LNCAP (cell line): ENCODE results near the gene VPS35L.
A peak's percentile ranks its signal among the peaks of the same experiment; 100 is the strongest.

Source experiments
- TF ChIP-seq, protein P1 (sequence below): fragments of 450-650 bp; IDR thresholded peaks from 2 replicates; pipeline ENCODE4 v1.5.1; 2017; ENCODE audit warnings: mild to moderate bottlenecking

Gene VPS35L

DNA sequence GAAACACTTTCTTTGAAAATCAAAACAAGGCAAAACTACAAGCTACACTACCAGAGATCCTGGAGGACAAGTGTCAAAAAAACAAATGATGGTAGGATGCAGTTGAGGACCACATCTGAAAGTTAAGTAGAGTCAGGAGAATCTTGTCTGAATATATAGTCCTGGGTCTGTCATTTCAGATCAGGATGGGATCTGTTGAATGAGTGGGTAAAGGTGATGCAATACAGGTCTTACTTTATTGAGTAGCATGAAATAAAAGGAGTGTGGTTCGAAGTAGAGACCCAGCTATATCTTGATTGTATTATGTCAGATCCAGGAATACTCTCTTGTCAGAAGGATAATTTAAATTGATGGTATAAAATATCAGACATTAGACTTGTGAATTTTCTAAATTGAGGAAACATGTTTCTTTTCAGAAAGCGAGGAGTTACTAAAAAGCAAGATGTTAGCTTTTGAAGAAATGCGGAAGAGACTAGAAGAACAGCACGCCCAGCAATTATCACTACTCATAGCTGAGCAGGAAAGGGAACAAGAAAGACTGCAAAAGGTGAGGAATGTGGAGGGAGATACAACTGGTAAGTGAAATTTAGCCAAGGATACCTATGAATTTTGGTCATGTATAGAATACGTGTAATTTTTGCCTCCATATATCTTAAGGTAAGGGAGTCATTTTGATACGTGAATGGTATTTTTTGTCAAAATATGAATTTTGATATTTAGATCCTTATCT, 15.1 kb upstream of the VPS35L start:
- TF ChIP-seq, protein P1, sequence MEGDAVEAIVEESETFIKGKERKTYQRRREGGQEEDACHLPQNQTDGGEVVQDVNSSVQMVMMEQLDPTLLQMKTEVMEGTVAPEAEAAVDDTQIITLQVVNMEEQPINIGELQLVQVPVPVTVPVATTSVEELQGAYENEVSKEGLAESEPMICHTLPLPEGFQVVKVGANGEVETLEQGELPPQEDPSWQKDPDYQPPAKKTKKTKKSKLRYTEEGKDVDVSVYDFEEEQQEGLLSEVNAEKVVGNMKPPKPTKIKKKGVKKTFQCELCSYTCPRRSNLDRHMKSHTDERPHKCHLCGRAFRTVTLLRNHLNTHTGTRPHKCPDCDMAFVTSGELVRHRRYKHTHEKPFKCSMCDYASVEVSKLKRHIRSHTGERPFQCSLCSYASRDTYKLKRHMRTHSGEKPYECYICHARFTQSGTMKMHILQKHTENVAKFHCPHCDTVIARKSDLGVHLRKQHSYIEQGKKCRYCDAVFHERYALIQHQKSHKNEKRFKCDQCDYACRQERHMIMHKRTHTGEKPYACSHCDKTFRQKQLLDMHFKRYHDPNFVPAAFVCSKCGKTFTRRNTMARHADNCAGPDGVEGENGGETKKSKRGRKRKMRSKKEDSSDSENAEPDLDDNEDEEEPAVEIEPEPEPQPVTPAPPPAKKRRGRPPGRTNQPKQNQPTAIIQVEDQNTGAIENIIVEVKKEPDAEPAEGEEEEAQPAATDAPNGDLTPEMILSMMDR: no peak

DNA sequence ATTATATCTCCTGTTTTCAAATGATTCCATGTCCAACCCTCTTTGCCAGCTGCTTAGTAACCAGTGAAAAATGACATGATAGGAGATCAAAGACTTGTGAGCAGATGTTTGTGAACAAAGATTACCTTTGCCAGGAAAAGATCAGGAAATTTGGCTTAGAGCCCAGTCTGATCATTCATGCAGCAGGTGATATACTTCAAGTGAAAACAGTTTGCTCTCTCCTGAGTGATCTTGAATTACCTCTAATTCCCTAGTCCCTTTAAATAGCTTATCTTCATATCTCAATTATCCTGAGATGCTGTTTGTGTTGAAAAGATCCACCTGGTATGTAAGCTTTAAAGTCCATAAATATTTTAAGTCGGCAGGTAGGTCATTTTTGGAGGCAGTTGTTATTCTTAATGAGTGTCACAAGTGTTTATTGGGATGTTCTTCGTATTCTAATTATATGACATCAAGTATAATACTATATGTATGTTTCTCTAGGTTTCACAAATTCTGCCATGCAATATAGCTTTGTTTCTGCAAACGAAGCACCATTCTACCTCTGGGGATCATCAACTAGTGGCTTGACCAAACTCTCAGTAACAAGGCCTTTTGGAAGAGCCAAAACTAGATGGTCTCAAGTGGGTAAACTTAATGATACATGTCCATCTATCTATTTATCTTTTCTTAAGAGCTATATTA, 13.2 kb upstream of the VPS35L start:
- TF ChIP-seq, protein P1: no peak

DNA sequence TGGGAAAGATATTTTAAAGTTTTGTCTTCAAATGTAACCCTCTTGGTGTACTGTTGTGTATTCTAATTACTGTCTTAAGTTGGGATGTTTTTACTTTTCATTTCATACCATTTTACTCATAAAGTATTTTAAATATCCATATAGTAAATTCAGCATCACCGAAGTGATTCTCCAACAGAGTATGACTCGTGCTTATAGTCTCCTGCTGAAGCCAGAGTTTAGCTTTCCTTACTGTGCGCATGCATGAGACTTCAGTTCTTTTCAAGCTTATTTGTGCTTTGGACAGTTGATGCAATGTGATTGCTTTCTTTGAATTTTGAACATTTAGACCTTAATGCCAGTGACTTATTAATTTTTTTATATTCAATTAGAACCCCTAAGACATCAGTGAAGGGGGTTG, 7.4 kb upstream of the VPS35L start:
- TF ChIP-seq, protein P1: no peak

DNA sequence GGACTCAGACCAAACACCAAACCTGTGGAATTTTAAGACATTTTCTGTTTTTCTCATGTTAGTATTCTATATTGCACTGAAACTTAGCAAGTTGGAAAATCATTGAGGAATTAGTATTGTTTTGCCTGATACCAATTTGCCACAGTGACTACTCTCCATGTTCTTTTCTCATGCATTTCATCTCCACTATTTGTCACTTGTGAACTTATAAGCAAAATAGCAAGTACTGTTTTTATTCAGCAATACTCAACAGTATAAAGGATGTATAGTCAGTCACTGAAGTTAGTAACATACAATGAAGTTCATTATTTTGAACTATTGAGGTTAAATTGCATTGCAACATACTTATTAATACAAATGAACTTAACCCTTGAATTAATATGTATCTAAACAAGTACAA, 5.8 kb upstream of the VPS35L start:
- TF ChIP-seq, protein P1: no peak

DNA sequence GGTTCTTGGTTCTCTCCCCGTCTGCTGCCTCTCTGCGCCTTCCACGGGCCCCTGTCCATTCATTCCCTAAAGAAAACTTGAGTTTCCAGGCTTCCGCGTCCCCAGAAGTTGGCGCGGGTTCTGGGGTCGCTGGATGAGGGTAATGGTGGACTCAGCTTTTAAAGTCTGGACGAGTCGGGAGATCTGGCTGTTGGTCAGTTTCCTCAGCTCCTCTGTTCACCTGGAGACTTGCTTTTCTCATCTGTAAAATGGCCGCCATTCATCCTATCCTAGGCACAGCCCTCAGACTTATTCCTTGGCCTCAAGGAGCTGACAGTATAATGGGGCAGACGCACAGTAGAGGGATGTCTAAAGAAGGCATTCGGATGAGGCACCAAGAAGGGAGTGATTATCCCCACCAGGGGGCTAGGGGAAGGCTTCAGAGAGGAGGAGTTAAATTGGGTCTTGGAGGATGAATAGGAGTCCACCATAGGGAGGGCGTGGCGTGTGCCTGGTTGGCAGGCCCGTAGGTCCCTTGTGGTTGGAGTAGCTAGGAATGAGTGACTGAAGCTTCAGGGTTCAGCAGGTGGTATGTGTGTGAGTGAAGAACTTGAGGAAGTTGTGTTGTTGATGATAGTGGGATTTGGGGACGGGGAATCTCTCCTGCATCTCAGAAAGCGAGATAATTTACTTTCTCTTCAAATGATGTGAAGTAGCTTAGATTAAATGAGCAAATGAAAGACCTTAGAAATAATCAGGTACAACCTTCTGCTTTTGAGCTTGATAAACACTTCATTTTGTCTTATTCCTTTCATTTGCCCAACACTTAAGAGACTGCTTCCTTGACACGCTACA, 652 bp downstream of the VPS35L start:
- TF ChIP-seq, protein P1: no peak; the same call in 1 of the 2 replicates

DNA sequence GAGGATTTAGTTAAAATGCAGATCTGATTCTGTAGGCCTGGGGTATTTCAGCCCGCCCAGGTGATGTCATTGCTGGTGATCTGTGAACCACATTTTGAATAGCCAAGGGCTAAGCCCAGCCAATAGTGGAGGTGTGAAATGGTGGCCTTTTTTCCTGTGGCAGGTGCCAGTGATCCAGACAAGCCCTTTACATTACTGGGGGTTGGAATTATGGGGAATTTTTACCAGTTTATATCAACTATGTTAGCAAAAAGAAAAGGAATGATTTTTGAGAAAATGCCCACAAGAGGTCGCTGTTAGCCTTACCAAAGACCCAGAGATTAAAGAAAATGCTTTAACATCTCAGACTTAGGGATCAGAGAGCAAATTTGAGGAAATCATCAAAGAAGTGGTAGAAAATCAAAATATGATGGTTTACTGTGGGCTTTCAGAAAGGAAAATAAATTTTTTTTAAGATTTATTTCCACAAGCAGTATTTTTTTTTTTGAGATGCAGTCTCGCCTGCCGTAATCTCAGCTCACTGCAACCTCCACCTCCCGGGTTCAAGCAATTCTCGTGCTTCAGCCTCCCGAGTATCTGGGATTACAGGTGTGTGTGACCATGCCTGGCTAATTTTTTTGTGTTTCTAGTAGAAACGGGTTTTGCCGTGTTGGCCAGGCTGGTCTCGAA, 3.9 kb downstream of the VPS35L start:
- TF ChIP-seq, protein P1: peak; percentile 80

DNA sequence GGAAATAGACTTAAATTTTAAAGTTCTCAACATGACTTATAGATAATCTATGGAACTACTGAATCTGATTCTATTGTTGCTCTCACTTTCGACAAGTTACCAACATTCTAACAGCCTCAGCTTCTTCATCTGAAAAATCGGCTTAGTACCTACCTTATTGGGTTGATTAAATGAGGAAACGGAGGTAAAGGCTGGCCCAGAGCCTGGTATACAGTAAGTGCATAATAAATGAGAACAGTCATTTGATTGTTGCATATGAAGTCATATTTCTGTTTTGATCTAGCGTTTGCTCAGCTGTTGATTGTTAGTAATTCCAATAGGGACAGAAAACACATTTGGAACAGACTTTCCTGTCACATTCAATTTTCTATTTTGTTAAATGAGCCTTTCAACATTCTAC, 4.6 kb downstream of the VPS35L start:
- TF ChIP-seq, protein P1: no peak
